Liver (tissue), 9 donors: ENCODE results near the gene RAI14. TPM values are rescaled to one million over a fixed set of nuclear protein-coding genes. Genes with fewer than 3 reads are reported as not detected.
A peak's percentile ranks its signal among the peaks of the same experiment; 100 is the strongest.

Experiments used
- DNase-seq: peaks from one replicate; pipeline ENCODE4 v3.0.0-alpha.2; 2017; ENCODE audit warnings: low spot score
- H3K27ac ChIP-seq, 2 donors: one replicate each; pipeline ENCODE4 v1.7.0; 2013; ENCODE audit warnings: inconsistent platforms in 2 of 2, low read length in 2 of 2, control low read depth in 1 of 2, low read depth in 1 of 2, mild to moderate bottlenecking in 1 of 2
- H3K27me3 ChIP-seq, 4 donors: one replicate each; pipeline versions ENCODE4 v1.6.1 to v1.7.0; 2013; ENCODE audit warnings: low read length in 3 of 4, inconsistent platforms in 1 of 4, mild to moderate bottlenecking in 1 of 4, moderate library complexity in 1 of 4; ENCODE audit not compliant: control insufficient read depth in 4 of 4, insufficient read depth in 4 of 4
- H3K36me3 ChIP-seq, 4 donors: one replicate each; pipeline versions ENCODE4 v1.6.1 to v1.7.0; 2013; ENCODE audit warnings: low read length in 3 of 4, mild to moderate bottlenecking in 3 of 4, low read depth in 1 of 4, moderate library complexity in 1 of 4; ENCODE audit not compliant: control insufficient read depth in 4 of 4, insufficient read depth in 3 of 4
- H3K4me1 ChIP-seq, 4 donors: one replicate each; pipeline versions ENCODE4 v1.6.1 to v1.7.0; 2013; ENCODE audit warnings: low read length in 3 of 4, mild to moderate bottlenecking in 3 of 4, moderate library complexity in 1 of 4; ENCODE audit not compliant: control insufficient read depth in 4 of 4, insufficient read depth in 4 of 4
- H3K4me3 ChIP-seq, 3 donors: one replicate each; pipeline versions ENCODE4 v1.6.1 to v1.7.0; 2013; ENCODE audit warnings: low read length in 3 of 3, control low read depth in 1 of 3, low read depth in 1 of 3, mild to moderate bottlenecking in 1 of 3
- H3K9ac ChIP-seq, 2 donors: one replicate each; pipeline ENCODE4 v1.7.0; 2013; ENCODE audit warnings: low read length in 2 of 2, mild to moderate bottlenecking in 2 of 2, moderate library complexity in 2 of 2, control low read depth in 1 of 2, low read depth in 1 of 2
- H3K9me3 ChIP-seq, 4 donors: one replicate each; pipeline versions ENCODE4 v1.6.1 to v1.7.0; 2013; ENCODE audit warnings: low read length in 3 of 4; ENCODE audit not compliant: control insufficient read depth in 4 of 4
- EGR1 ChIP-seq, 2 donors: IDR thresholded peaks; 2 replicates each; pipeline ENCODE4 v1.6.1; 2016 to 2018; ENCODE audit warnings: antibody characterized with exemption in 2 of 2, low read depth in 2 of 2
- FOXA1 ChIP-seq: IDR thresholded peaks from 2 replicates; pipeline ENCODE4 v1.6.1; 2016; ENCODE audit warnings: antibody characterized with exemption
- FOXA2 ChIP-seq: IDR thresholded peaks from 2 replicates; pipeline ENCODE4 v1.6.1; 2016; ENCODE audit warnings: antibody characterized with exemption
- GABPA ChIP-seq, 2 donors: IDR thresholded peaks in 1 of 2; conservative IDR thresholded peaks in 1 of 2; 2 replicates each; pipeline ENCODE4 v1.6.1; 2016; ENCODE audit warnings: antibody characterized with exemption in 2 of 2, mild to moderate bottlenecking in 1 of 2, moderate library complexity in 1 of 2
- HNF4A ChIP-seq, 2 donors: conservative IDR thresholded peaks; 2 replicates each; pipeline ENCODE4 v1.6.1; 2016; ENCODE audit warnings: antibody characterized with exemption in 2 of 2, mild to moderate bottlenecking in 2 of 2
- HNF4G ChIP-seq: IDR thresholded peaks from 2 replicates; pipeline ENCODE4 v1.6.1; 2016; ENCODE audit warnings: antibody characterized with exemption
- JUND ChIP-seq, 2 donors: IDR thresholded peaks; 2 replicates each; pipeline ENCODE4 v1.6.1; 2016; ENCODE audit warnings: antibody characterized with exemption in 2 of 2
- NR2F2 ChIP-seq: IDR thresholded peaks from 2 replicates; pipeline ENCODE4 v1.6.1; 2016; ENCODE audit warnings: antibody characterized with exemption
- RAD21 ChIP-seq, 2 donors: IDR thresholded peaks; 2 replicates each; pipeline ENCODE4 v1.6.1; 2016; ENCODE audit warnings: antibody characterized with exemption in 2 of 2, mild to moderate bottlenecking in 2 of 2
- RXRA ChIP-seq, 2 donors: IDR thresholded peaks; 2 replicates each; pipeline ENCODE4 v1.6.1; 2017 to 2018; ENCODE audit warnings: antibody characterized with exemption in 2 of 2, mild to moderate bottlenecking in 1 of 2
- SP1 ChIP-seq: IDR thresholded peaks from 2 replicates; pipeline ENCODE4 v1.6.1; 2018; ENCODE audit warnings: antibody characterized with exemption, mild to moderate bottlenecking
- TAF1 ChIP-seq: conservative IDR thresholded peaks from 2 replicates; pipeline ENCODE4 v1.6.1; 2016; ENCODE audit warnings: antibody characterized with exemption, mild to moderate bottlenecking
- YY1 ChIP-seq: IDR thresholded peaks from 2 replicates; pipeline ENCODE4 v1.6.1; 2016; ENCODE audit warnings: antibody characterized with exemption, mild to moderate bottlenecking
- WGBS: extraction: QIAGEN DNeasy Blood & Tissue Kit; methylation state at CpG from one replicate; pipeline ENCODE4 v1.1.7; 2013; 5-methylcytosine and 5-hydroxymethylcytosine counted together
- polyA plus RNA-seq, 2 donors: library from polyadenylated mRNA; stranded (reverse) in 1 of 2; unstranded in 1 of 2; fragments of 200-250 nt in 1 of 2; fragments of >200 nt in 1 of 2; fragmentation: Nextera tagmentation in 1 of 2; extraction: Ambion mirVana in 1 of 2; gene quantifications; one replicate each; pipeline versions ENCODE4 v1.2.1 to v1.2.3, GENCODE V29; 2013 to 2015
- total RNA-seq, 2 donors: library from RNA; depleted of rRNA; stranded (reverse); fragments of >200 nt; gene quantifications; one replicate each; pipeline ENCODE4 v1.2.3, GENCODE V29; 2014
- TF ChIP-seq, protein P1 (sequence below): IDR thresholded peaks from 2 replicates; pipeline ENCODE4 v1.6.1; 2016; ENCODE audit warnings: antibody characterized with exemption
- TF ChIP-seq, protein P2 (sequence below): IDR thresholded peaks from 2 replicates; pipeline ENCODE4 v1.6.1; 2016; ENCODE audit warnings: antibody characterized with exemption, mild to moderate bottlenecking
- TF ChIP-seq, protein P3 (sequence below): IDR thresholded peaks from 2 replicates; pipeline ENCODE4 v1.6.1; 2016; ENCODE audit warnings: antibody characterized with exemption
- TF ChIP-seq, protein P4 (sequence below): IDR thresholded peaks from 2 replicates; pipeline ENCODE4 v1.6.1; 2016; ENCODE audit warnings: antibody characterized with exemption
- donor health status: healthy.
- donor health status: healthy.
- donor health status: healthy.
- donor health status: healthy.
- donor health status: healthy.

The RAI14 gene
- total and polyA plus RNA-seq, 4 donors, result 7.8 to 21.4 (median 11.4) TPM

DNA sequence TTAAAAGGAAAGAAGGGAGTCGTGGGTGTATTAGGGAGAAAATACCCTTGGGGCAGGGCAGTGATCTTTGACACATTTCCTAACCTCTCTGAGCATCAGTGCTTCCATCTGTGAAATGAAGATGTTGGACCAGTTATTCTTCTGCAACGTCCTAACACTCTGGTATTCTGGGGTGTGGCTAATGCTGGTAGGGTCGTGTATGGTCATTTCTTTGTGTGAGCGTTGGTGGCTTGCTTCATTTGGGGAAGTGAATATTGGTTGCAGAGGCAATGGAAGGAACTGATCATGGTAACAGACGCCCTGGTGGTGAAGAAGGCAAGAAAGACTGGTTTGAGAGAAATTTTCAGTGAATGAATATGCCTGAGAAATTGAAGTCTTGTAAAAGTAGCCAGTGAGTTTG is 114.9 kb downstream of the RAI14 start:
- TF ChIP-seq FOXA1 (no peak), HNF4G (no peak), TAF1 (no peak), RAD21 (IDR thresholded peaks at IDR 0.05) (no peak), GABPA (IDR thresholded peaks at IDR 0.05 in 1 of 2, conservative IDR thresholded peaks at IDR 0.05 in 1 of 2) (no peak), EGR1 (IDR thresholded peaks at IDR 0.05; ENCODE audit: low read depth in 2 of 2) (no peak), YY1 (no peak), SP1 (no peak), NR2F2 (no peak), FOXA2 (no peak)
- TF ChIP-seq, protein P1, sequence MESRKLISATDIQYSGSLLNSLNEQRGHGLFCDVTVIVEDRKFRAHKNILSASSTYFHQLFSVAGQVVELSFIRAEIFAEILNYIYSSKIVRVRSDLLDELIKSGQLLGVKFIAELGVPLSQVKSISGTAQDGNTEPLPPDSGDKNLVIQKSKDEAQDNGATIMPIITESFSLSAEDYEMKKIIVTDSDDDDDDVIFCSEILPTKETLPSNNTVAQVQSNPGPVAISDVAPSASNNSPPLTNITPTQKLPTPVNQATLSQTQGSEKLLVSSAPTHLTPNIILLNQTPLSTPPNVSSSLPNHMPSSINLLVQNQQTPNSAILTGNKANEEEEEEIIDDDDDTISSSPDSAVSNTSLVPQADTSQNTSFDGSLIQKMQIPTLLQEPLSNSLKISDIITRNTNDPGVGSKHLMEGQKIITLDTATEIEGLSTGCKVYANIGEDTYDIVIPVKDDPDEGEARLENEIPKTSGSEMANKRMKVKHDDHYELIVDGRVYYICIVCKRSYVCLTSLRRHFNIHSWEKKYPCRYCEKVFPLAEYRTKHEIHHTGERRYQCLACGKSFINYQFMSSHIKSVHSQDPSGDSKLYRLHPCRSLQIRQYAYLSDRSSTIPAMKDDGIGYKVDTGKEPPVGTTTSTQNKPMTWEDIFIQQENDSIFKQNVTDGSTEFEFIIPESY, result no peak
- TF ChIP-seq, protein P2, sequence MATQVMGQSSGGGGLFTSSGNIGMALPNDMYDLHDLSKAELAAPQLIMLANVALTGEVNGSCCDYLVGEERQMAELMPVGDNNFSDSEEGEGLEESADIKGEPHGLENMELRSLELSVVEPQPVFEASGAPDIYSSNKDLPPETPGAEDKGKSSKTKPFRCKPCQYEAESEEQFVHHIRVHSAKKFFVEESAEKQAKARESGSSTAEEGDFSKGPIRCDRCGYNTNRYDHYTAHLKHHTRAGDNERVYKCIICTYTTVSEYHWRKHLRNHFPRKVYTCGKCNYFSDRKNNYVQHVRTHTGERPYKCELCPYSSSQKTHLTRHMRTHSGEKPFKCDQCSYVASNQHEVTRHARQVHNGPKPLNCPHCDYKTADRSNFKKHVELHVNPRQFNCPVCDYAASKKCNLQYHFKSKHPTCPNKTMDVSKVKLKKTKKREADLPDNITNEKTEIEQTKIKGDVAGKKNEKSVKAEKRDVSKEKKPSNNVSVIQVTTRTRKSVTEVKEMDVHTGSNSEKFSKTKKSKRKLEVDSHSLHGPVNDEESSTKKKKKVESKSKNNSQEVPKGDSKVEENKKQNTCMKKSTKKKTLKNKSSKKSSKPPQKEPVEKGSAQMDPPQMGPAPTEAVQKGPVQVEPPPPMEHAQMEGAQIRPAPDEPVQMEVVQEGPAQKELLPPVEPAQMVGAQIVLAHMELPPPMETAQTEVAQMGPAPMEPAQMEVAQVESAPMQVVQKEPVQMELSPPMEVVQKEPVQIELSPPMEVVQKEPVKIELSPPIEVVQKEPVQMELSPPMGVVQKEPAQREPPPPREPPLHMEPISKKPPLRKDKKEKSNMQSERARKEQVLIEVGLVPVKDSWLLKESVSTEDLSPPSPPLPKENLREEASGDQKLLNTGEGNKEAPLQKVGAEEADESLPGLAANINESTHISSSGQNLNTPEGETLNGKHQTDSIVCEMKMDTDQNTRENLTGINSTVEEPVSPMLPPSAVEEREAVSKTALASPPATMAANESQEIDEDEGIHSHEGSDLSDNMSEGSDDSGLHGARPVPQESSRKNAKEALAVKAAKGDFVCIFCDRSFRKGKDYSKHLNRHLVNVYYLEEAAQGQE, result no peak
- H3K27me3 ChIP-seq, result no peaks in the 10 kb centered on the region
- 59% methylated on average over 5 of the region's 5 CpGs for WGBS
- H3K27ac ChIP-seq, result no peak overlapping the region
- no peak overlapping the region for H3K9ac ChIP-seq
- peaks cover 2 to 39% (median 23%) of the 10 kb centered on the region in 4 donors for H3K4me1 ChIP-seq
- no peak for DNase-seq
- no peaks in the 10 kb centered on the region for H3K36me3 ChIP-seq
- no peak overlapping the region for H3K4me3 ChIP-seq
- no peaks in the 10 kb centered on the region for H3K9me3 ChIP-seq

DNA sequence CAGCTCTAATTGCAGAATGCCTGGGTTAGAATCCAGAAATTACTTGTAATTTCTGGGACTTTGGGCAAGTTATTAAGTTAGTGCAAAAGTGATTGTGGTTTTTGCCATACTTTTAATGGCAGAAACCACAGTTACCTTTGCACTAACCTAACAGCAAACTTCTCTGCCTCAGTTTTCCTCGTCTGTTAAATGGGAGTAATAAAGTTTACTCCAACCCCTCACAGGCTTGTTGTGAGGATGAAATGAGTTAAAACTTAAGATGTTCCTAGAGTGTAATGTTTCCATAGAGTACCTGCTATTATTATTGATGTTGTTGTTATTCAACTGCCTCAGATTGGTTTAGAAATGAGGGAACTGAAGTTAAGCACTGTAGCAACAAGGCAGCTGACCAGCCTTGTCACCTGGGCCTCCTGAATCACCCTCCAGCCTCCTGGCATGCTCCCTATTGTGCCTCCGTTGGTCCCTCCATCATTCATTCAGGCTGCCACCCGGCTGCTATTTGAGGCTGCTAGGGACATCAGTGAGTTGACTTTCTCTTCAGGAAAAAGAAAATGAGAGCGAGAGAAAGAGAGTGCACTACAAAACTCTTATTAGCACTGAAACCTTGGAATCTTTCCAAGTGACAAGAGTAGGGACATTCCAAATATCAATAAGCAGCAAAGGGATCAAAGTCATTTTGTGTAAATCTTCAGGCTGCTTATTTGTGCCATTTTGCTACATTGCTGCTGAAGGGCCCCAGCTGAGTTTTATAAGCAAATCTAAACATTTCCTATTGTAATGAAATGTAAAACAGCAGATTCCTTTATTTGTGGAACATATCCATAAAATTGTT is 116.4 kb downstream of the RAI14 start:
- no peak overlapping the region for H3K9ac ChIP-seq
- no peaks in the 10 kb centered on the region for H3K36me3 ChIP-seq
- no peaks in the 10 kb centered on the region for H3K9me3 ChIP-seq
- no peak for DNase-seq
- H3K27ac ChIP-seq, result no peak overlapping the region
- peaks cover 2 to 39% (median 23%) of the 10 kb centered on the region in 4 donors for H3K4me1 ChIP-seq
- no peaks in the 10 kb centered on the region for H3K27me3 ChIP-seq
- H3K4me3 ChIP-seq, result no peak overlapping the region
- WGBS, result 65% methylated on average over 4 of the region's 4 CpGs
- TF ChIP-seq FOXA2 (no peak), SP1 (no peak), RXRA (IDR thresholded peaks at IDR 0.05) (peak in 1 of 2 donors; percentile 18), TAF1 (no peak), YY1 (peak; percentile 39), HNF4G (no peak), FOXA1 (no peak), HNF4A (conservative IDR thresholded peaks at IDR 0.05) (peak; percentile 45 to 49), GABPA (IDR thresholded peaks at IDR 0.05 in 1 of 2, conservative IDR thresholded peaks at IDR 0.05 in 1 of 2) (no peak), JUND (IDR thresholded peaks at IDR 0.05) (no peak), RAD21 (IDR thresholded peaks at IDR 0.05) (peak in 1 of 2 donors; percentile 11), EGR1 (IDR thresholded peaks at IDR 0.05; ENCODE audit: low read depth in 2 of 2) (no peak)
- TF ChIP-seq, protein P2, result no peak
- TF ChIP-seq, protein P1, result no peak
- TF ChIP-seq, protein P3, sequence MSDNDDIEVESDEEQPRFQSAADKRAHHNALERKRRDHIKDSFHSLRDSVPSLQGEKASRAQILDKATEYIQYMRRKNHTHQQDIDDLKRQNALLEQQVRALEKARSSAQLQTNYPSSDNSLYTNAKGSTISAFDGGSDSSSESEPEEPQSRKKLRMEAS, result no peak
- TF ChIP-seq, protein P4, sequence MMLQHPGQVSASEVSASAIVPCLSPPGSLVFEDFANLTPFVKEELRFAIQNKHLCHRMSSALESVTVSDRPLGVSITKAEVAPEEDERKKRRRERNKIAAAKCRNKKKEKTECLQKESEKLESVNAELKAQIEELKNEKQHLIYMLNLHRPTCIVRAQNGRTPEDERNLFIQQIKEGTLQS, result no peak
